CD4-positive, alpha-beta T cell (primary cell): Measurements from ENCODE around the gene ZNF41. TPM values are rescaled to one million over a fixed set of nuclear protein-coding genes. Genes with fewer than 3 reads are reported as not detected.

ENCODE experiments used
- ATAC-seq: fragments of 200-7000 bp; cut with Tn5 transposase; one replicate; pipeline ENCODE4 v1.10.0; 2022; ENCODE audit warnings: mild to moderate bottlenecking; ENCODE audit not compliant: poor library complexity
- CTCF ChIA-PET: fragments of 350-600 bp; sonication (Branson Sonifier 250); formaldehyde crosslinking; loops from one replicate; lab custom pipeline; 2021; ENCODE audit warnings: antibody characterized with exemption, inconsistent platforms; lab: Charles Lee
- POLR2A ChIA-PET: fragments of 350-600 bp; sonication (Branson Sonifier 250); formaldehyde crosslinking; loops from one replicate; lab custom pipeline; 2021; ENCODE audit warnings: antibody characterized with exemption, inconsistent platforms; lab: Charles Lee
- DNase-seq, 14 experiments: peaks; one replicate each; pipeline ENCODE4 v3.0.0-alpha.2; 2013 to 2020; ENCODE audit warnings: mixed read lengths in 2 of 14
- H3K27ac ChIP-seq, 2 donors: one replicate each; pipeline versions ENCODE4 v1.5.1 to v1.7.0; 2013; ENCODE audit warnings: low read length in 2 of 2, low read depth in 1 of 2, mild to moderate bottlenecking in 1 of 2
- H3K27me3 ChIP-seq, 2 experiments: 1 replicate in 1 of 2; 2 replicates in 1 of 2; pipeline versions ENCODE4 v1.6.1 to v1.7.0; 2013; ENCODE audit warnings: low read length in 2 of 2, control low read depth in 1 of 2, mild to moderate bottlenecking in 1 of 2, moderate library complexity in 1 of 2; ENCODE audit not compliant: insufficient read depth in 2 of 2, control insufficient read depth in 1 of 2
- H3K36me3 ChIP-seq: one replicate; pipeline ENCODE4 v1.6.1; 2013; ENCODE audit warnings: low read length, control low read depth; ENCODE audit not compliant: insufficient read depth
- H3K4me1 ChIP-seq: one replicate; pipeline ENCODE4 v1.6.1; 2013; ENCODE audit warnings: low read length, control low read depth; ENCODE audit not compliant: insufficient read depth
- H3K4me3 ChIP-seq: one replicate; pipeline ENCODE4 v1.5.1; 2013; ENCODE audit warnings: mild to moderate bottlenecking, low read length, moderate library complexity
- H3K9me3 ChIP-seq, 2 experiments: 1 replicate in 1 of 2; 2 replicates in 1 of 2; pipeline versions ENCODE4 v1.6.1 to v1.7.0; 2013; ENCODE audit warnings: low read length in 2 of 2, mild to moderate bottlenecking in 2 of 2, control low read depth in 1 of 2, moderate library complexity in 1 of 2; ENCODE audit not compliant: control insufficient read depth in 1 of 2, insufficient read depth in 1 of 2
- H3K27ac Mint-ChIP-seq: one replicate; pipeline ENCODE4 v1.8.0; 2020; ENCODE audit warnings: mixed read lengths
- H3K27me3 Mint-ChIP-seq: one replicate; pipeline ENCODE4 v1.8.0; 2021; ENCODE audit warnings: mixed read lengths
- H3K36me3 Mint-ChIP-seq: one replicate; pipeline ENCODE4 v1.8.0; 2021; ENCODE audit warnings: low read depth, mixed read lengths
- H3K4me1 Mint-ChIP-seq: one replicate; pipeline ENCODE4 v1.8.0; 2021; ENCODE audit warnings: low read depth, mixed read lengths
- H3K4me3 Mint-ChIP-seq: one replicate; pipeline ENCODE4 v1.8.0; 2020; ENCODE audit warnings: mild to moderate bottlenecking, mixed read lengths
- H3K9me3 Mint-ChIP-seq: one replicate; pipeline ENCODE4 v1.8.0; 2020; ENCODE audit warnings: mixed read lengths
- CTCF ChIP-seq: fragments of 200-600 bp; IDR thresholded peaks from one replicate; pipeline ENCODE4 v1.8.0; 2022; ENCODE audit warnings: antibody characterized with exemption, mild to moderate bottlenecking
- intact Hi-C, 2 experiments: fragments of 100-400 bp; cut with DNase I in 1 of 2; cut with micrococcal nuclease in 1 of 2; formaldehyde crosslinking; loops; one replicate each; pipeline versions ENCODE4 v1.15.1 to v1.9.0; 2023 to 2025; cut with DNase I, micrococcal nuclease
- total RNA-seq, 174 experiments: library from RNA in 2 of 174; stranded (reverse) in 2 of 174; gene quantifications; one replicate each; pipeline ENCODE4 v1.2.3 and lab custom pipeline; 2021 to 2026

ZNF41 gene
- total RNA-seq, 2 experiments from 2014 or later, result 3.1 to 3.9 TPM

GRCh38 chrX:47482065-47482511 is 934 bp downstream of the ZNF41 start:
- peak overlapping the region; percentile 94 for H3K27ac Mint-ChIP-seq
- ATAC-seq, result peak; percentile 3
- CTCF ChIA-PET, result interaction anchor here (0.8 kb wide), 1 partner anchor 42 kb away, joined by 3 read pairs; no protein-coding TSS in a partner anchor
- Histone ChIP-seq H3K27ac (peak overlapping the region in 1 of 2 donors; percentile 84), H3K9me3 (no peaks in the 10 kb centered on the region), H3K4me1 (peaks cover 21% of the 10 kb centered on the region), H3K4me3 (peak overlapping the region; percentile 88), H3K27me3 (no peaks in the 10 kb centered on the region), H3K36me3 (peaks cover 2% of the 10 kb centered on the region)
- H3K36me3 Mint-ChIP-seq, result peaks cover 20% of the 10 kb centered on the region
- H3K4me1 Mint-ChIP-seq, result peaks cover 49% of the 10 kb centered on the region
- H3K27me3 Mint-ChIP-seq, result no peaks in the 10 kb centered on the region
- POLR2A ChIA-PET, result interaction anchor here (0.7 to 1.5 kb wide), 8 partner anchors 21 to 337 kb away, joined by 3 to 8 read pairs (median 4); partner anchors contain the start of genes NDUFB11 and RBM10
- no peak for DNase-seq
- no peaks in the 10 kb centered on the region for H3K9me3 Mint-ChIP-seq
- H3K4me3 Mint-ChIP-seq, result peak overlapping the region; percentile 96
- intact Hi-C loops, result loop anchor here (5.0 to 10.0 kb wide), 5 partner anchors 75 to 337 kb away; partner anchors contain the start of genes ARAF (in 1 of the 2), ELK1 (in 1 of the 2), NDUFB11 (in 1 of the 2) and RBM10 (in 1 of the 2)
- TF ChIP-seq CTCF, result no peak

GRCh38 chrX:47481160-47481559 is 1.9 kb downstream of the ZNF41 start:
- ChIA-PET CTCF (no interaction called here), POLR2A (interaction anchor here (0.9 to 1.5 kb wide), 2 partner anchors 20 to 42 kb away, joined by 3 to 5 read pairs; no protein-coding TSS in a partner anchor)
- peaks cover 25% of the 10 kb centered on the region for H3K36me3 Mint-ChIP-seq
- H3K36me3 ChIP-seq, result peaks cover 2% of the 10 kb centered on the region
- ATAC-seq, result no peak
- H3K27ac Mint-ChIP-seq, result peak overlapping the region; percentile 69
- H3K4me1 ChIP-seq, result peaks cover 21% of the 10 kb centered on the region
- H3K27me3 Mint-ChIP-seq, result no peaks in the 10 kb centered on the region
- no peak for TF ChIP-seq CTCF
- no peak overlapping the region for H3K27ac ChIP-seq
- no peaks in the 10 kb centered on the region for H3K27me3 ChIP-seq
- H3K4me1 Mint-ChIP-seq, result peaks cover 53% of the 10 kb centered on the region
- no peaks in the 10 kb centered on the region for H3K9me3 ChIP-seq
- peak overlapping the region; percentile 85 for H3K4me3 Mint-ChIP-seq
- no peaks in the 10 kb centered on the region for H3K9me3 Mint-ChIP-seq
- no peak overlapping the region for H3K4me3 ChIP-seq
- intact Hi-C loops, result loop anchor here (5.0 to 10.0 kb wide), 5 partner anchors 76 to 336 kb away; partner anchors contain the start of genes ARAF (in 1 of the 2), ELK1 (in 1 of the 2), NDUFB11 (in 1 of the 2) and RBM10 (in 1 of the 2)
- DNase-seq, result no peak

- peaks cover 58% of the 10 kb centered on the region for H3K4me1 Mint-ChIP-seq
- ChIA-PET CTCF (no interaction called here), POLR2A (no interaction called here)
Measured at GRCh38 chrX:47480576-47480975, 2.4 kb downstream of the ZNF41 start.

More at GRCh38 chrX:47480576-47480975, 2.4 kb downstream of the ZNF41 start:
- peak overlapping the region; percentile 85 for H3K4me3 Mint-ChIP-seq
- Histone ChIP-seq H3K4me1 (peaks cover 21% of the 10 kb centered on the region), H3K4me3 (no peak overlapping the region), H3K36me3 (peaks cover 2% of the 10 kb centered on the region), H3K27me3 (no peaks in the 10 kb centered on the region), H3K9me3 (no peaks in the 10 kb centered on the region), H3K27ac (no peak overlapping the region)
- H3K9me3 Mint-ChIP-seq, result no peaks in the 10 kb centered on the region
- H3K36me3 Mint-ChIP-seq, result peaks cover 29% of the 10 kb centered on the region
- no peak for TF ChIP-seq CTCF
- peak overlapping the region; percentile 69 for H3K27ac Mint-ChIP-seq
- DNase-seq (no peak), ATAC-seq (no peak)
- no peaks in the 10 kb centered on the region for H3K27me3 Mint-ChIP-seq
- intact Hi-C loops, result loop anchor here (5.0 to 10.0 kb wide), 5 partner anchors 77 to 336 kb away; partner anchors contain the start of genes ARAF (in 1 of the 2), ELK1 (in 1 of the 2), NDUFB11 (in 1 of the 2) and RBM10 (in 1 of the 2)
